Measurements from ENCODE around the gene ODAD2.

DNA sequence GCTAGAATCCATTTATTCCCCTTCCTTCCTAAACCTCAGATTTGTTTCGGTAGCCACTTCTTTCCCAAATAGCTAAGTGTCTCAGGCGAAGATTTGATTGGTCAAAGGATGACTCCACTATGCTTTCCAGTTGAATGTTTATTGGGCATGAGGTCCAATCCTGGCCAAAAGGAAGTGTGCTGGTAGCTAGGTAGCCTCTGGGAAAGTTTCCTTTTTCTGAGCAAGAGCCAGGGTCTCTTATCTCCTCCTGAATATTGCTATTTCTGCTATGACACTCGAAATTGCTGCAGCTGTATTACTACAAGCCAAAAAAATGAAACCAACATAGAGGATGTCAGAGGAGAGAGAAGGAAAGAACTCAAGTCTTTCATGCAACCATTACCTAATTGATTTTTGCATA is 199.8 kb downstream of the ODAD2 start:
- TF ChIP-seq, protein P1, sequence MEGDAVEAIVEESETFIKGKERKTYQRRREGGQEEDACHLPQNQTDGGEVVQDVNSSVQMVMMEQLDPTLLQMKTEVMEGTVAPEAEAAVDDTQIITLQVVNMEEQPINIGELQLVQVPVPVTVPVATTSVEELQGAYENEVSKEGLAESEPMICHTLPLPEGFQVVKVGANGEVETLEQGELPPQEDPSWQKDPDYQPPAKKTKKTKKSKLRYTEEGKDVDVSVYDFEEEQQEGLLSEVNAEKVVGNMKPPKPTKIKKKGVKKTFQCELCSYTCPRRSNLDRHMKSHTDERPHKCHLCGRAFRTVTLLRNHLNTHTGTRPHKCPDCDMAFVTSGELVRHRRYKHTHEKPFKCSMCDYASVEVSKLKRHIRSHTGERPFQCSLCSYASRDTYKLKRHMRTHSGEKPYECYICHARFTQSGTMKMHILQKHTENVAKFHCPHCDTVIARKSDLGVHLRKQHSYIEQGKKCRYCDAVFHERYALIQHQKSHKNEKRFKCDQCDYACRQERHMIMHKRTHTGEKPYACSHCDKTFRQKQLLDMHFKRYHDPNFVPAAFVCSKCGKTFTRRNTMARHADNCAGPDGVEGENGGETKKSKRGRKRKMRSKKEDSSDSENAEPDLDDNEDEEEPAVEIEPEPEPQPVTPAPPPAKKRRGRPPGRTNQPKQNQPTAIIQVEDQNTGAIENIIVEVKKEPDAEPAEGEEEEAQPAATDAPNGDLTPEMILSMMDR (conservative IDR thresholded peaks at IDR 0.05 in 1 of 2, IDR thresholded peaks at IDR 0.05 in 1 of 2; ENCODE audit: low read depth in 1 of 2, low read length in 2 of 2): no peak
- TF ChIP-seq EZH2 (IDR thresholded peaks at IDR 0.05; ENCODE audit: low read length, missing control alignments): no peak
